Cardiac muscle cell (in vitro differentiated cells and primary cell): ENCODE results near the gene APOH. TPM values are rescaled to one million over a fixed set of nuclear protein-coding genes. Genes with fewer than 3 reads are reported as not detected.

Experiments used
- DNase-seq, 2 donors: peaks; one replicate each; pipeline versions ENCODE4 v3.0.0 to v3.0.0-alpha.2; 2010 to 2017; ENCODE audit warnings: low read depth in 1 of 2, low spot score in 1 of 2
- H3K27ac ChIP-seq: fragments of 200-600 bp; sonication (generic); 2 replicates; pipeline ENCODE4 v1.5.1; 2016
- H3K27me3 ChIP-seq: fragments of 200-600 bp; sonication (generic); 2 replicates; pipeline ENCODE4 v1.6.0; 2016; ENCODE audit warnings: control low read depth
- H3K36me3 ChIP-seq: fragments of 200-600 bp; sonication (generic); 2 replicates; pipeline ENCODE4 v1.5.1; 2016; ENCODE audit warnings: control low read depth
- H3K4me1 ChIP-seq: fragments of 200-600 bp; sonication (generic); 2 replicates; pipeline ENCODE4 v1.8.1; 2017; ENCODE audit warnings: low read depth, mild to moderate bottlenecking, mixed run types
- H3K4me3 ChIP-seq: fragments of 200-600 bp; sonication (generic); 2 replicates; pipeline ENCODE4 v1.5.1; 2016; ENCODE audit warnings: mild to moderate bottlenecking
- H3K9me3 ChIP-seq: fragments of 200-600 bp; sonication (generic); 2 replicates; pipeline ENCODE4 v1.5.1; 2017; ENCODE audit warnings: low read depth, mild to moderate bottlenecking, control low read depth
- polyA plus RNA-seq: library from polyadenylated mRNA; unstranded; fragments of >200 nt; fragmentation: Nextera tagmentation; extraction: Ambion mirVana; gene quantifications from 2 replicates; pipeline ENCODE4 v1.2.1, GENCODE V29; 2016
- total RNA-seq: library from RNA; depleted of rRNA; stranded (reverse); fragments of >200 nt; gene quantifications from 2 replicates; pipeline ENCODE4 v1.2.3, GENCODE V29; 2016
- TF ChIP-seq, protein P1 (sequence below): IDR thresholded peaks from 2 replicates; pipeline ENCODE4 v1.5.1; 2012; ENCODE audit warnings: low read depth, mild to moderate bottlenecking, low read length

APOH gene, protein sequence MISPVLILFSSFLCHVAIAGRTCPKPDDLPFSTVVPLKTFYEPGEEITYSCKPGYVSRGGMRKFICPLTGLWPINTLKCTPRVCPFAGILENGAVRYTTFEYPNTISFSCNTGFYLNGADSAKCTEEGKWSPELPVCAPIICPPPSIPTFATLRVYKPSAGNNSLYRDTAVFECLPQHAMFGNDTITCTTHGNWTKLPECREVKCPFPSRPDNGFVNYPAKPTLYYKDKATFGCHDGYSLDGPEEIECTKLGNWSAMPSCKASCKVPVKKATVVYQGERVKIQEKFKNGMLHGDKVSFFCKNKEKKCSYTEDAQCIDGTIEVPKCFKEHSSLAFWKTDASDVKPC
- not detected in 2 replicates for total RNA-seq
- polyA plus RNA-seq: not detected in 2 replicates

DNA sequence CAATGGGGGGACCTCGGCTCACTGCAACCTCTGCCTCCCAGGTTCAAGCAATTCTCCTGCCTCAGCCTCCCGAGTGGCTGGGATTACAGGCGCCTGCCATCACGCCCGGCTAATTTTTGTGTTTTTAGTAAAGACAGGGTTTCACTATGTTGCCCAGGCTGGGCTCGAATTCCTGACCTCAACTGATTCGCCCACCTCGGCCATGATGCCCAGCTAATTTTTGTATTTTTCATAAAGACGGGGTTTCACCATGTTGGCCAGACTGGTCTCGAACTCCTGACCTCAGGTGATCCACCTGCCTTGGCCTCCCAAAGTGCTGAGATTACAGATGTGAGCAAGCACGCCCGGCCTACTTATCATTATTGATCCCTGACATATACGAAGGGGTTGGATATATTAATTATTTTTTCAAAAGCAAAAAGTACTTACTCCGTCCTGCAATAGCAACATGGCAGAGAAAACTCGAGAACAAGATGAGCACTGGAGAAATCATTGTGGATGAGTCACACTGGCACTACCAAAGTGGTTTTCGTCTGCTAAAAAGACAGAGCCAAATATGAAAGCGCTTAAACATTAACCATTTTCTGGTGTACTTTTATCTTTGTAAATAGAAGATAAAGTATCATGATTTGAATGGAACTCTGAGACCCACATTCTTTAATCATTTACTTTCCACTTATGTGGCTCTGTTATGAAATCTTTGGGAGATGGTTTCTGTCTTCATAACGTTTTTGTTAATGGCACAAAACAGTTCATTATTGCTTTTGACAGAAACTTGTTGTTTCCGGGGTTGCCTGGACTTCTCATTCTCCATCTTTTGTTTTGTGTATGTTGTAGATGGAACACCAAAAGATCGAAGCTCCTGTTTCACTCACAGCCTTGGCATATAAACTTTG is at the start of gene APOH:
APOH (minus strand) TSS at position 529 of the 896 bp plus-strand sequence; CDS start at position 493, 36 bp downstream.
- Histone ChIP-seq H3K4me3 (no peak within 1 kb of the TSS), H3K4me1 (no peaks in the 10 kb centered on the region), H3K27ac (no peak within 1 kb of the TSS), H3K36me3 (no peaks in the 10 kb centered on the region), H3K9me3 (no peaks in the 10 kb centered on the region), H3K27me3 (peaks cover 3% of the 10 kb centered on the region)
- TF ChIP-seq, protein P1, sequence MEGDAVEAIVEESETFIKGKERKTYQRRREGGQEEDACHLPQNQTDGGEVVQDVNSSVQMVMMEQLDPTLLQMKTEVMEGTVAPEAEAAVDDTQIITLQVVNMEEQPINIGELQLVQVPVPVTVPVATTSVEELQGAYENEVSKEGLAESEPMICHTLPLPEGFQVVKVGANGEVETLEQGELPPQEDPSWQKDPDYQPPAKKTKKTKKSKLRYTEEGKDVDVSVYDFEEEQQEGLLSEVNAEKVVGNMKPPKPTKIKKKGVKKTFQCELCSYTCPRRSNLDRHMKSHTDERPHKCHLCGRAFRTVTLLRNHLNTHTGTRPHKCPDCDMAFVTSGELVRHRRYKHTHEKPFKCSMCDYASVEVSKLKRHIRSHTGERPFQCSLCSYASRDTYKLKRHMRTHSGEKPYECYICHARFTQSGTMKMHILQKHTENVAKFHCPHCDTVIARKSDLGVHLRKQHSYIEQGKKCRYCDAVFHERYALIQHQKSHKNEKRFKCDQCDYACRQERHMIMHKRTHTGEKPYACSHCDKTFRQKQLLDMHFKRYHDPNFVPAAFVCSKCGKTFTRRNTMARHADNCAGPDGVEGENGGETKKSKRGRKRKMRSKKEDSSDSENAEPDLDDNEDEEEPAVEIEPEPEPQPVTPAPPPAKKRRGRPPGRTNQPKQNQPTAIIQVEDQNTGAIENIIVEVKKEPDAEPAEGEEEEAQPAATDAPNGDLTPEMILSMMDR: no peak
- no peak for DNase-seq

DNA sequence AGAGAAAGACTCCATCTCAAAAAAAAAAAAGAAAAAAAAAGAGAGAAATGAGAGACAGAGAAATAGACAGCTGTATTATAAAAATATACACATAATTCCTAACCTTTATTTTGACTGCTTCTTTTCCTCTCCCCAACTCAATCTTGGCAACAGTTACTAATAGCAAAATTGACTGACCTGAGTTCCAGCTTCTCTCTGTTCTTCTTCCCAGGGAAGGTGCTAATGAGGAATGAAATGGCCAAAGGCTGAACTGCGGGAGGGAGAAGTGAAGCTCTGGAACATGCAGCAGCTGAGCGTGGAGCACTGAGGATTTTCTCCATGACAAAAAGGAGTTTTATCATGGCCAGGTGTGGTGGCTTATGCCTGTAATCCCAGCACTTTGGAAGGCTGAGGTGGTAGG is 48.0 kb upstream of the APOH start:
- no peaks in the 10 kb centered on the region for H3K9me3 ChIP-seq
- no peak overlapping the region for H3K4me3 ChIP-seq
- no peaks in the 10 kb centered on the region for H3K27me3 ChIP-seq
- TF ChIP-seq, protein P1: no peak
- no peak for DNase-seq
- no peaks in the 10 kb centered on the region for H3K36me3 ChIP-seq
- no peaks in the 10 kb centered on the region for H3K4me1 ChIP-seq
- H3K27ac ChIP-seq: no peak overlapping the region

DNA sequence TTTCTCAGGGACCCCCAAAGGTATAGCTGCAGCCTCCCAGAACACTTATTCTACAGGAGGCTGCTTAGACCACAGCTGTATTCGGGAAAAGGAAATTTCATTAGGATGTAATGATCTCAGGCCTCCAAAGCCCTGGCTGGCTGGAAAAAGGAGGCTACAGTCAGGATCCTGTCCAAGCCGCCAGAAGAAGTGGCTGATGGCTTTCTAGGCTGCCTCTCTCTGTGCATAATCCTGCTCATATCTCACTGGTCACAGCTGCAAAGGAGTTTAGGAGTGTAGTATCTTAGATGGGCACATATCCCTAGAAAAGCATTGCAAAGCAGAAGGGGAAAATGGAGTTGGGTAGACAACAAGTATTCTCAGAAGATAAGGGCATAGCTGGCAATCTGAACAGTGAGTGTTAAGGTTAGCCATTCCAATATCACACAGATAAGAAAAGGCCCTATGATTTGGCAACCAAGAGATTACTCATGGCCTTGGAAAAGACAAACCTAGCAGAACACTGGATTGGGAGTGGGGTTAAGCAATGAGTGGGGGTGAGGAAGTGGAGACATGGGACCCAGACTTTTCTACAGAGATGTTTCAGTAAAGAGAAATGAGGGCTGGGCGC is 47.2 kb upstream of the APOH start:
- Histone ChIP-seq H3K36me3 (no peaks in the 10 kb centered on the region), H3K27me3 (no peaks in the 10 kb centered on the region), H3K4me1 (no peaks in the 10 kb centered on the region), H3K4me3 (no peak overlapping the region), H3K9me3 (no peaks in the 10 kb centered on the region), H3K27ac (no peak overlapping the region)
- DNase-seq: peak in 1 of 2 donors; percentile 67
- TF ChIP-seq, protein P1: no peak

DNA sequence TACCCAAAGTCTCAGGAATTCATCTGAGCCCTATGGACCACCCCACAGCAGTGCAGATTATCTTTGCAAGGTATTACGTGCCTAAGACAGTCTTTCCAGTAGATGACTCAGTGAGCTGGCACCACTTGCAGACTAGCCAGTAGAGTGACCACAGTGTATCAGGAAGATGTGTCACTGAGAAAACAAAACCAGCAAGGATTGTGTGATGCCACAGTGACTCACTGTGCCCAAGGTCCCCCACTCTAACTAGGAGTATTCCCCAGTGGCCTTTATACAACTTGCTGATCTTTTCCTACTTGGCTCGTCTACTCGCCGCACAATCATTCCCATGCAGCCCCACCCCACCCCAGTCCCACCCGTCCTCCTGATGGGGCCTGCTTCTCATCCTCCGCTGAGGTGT is 46.4 kb upstream of the APOH start:
- DNase-seq: peak in 1 of 2 donors; percentile 78

DNA sequence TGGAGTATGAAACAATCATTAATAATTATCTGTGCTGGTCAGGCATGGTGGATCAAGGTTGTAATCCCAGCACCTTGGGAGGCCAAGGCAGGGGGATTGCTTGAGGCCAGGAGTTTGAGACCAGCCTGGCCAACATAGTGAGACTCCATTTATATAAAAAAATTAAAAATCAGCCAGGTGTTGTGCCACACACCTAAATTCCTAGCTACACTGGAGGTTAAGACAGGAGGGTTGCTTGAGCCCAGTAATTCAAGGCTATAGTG is 44.3 kb upstream of the APOH start:
- Histone ChIP-seq H3K4me3 (no peak overlapping the region), H3K27ac (no peak overlapping the region), H3K27me3 (no peaks in the 10 kb centered on the region), H3K4me1 (no peaks in the 10 kb centered on the region), H3K9me3 (no peaks in the 10 kb centered on the region), H3K36me3 (no peaks in the 10 kb centered on the region)
- TF ChIP-seq, protein P1: no peak
- no peak for DNase-seq

More for the DNA sequence above, 46.4 kb upstream of the APOH start:
- Histone ChIP-seq H3K4me1 (no peaks in the 10 kb centered on the region), H3K4me3 (no peak overlapping the region), H3K27ac (no peak overlapping the region), H3K27me3 (no peaks in the 10 kb centered on the region), H3K36me3 (no peaks in the 10 kb centered on the region), H3K9me3 (no peaks in the 10 kb centered on the region)
- TF ChIP-seq, protein P1: no peak
